Liver (tissue), 9 donors: Measurements from ENCODE around the gene CNIH1. TPM values are rescaled to one million over a fixed set of nuclear protein-coding genes. Genes with fewer than 3 reads are reported as not detected.

Experiments used
- DNase-seq: peaks from one replicate; pipeline ENCODE4 v3.0.0-alpha.2; 2017; ENCODE audit warnings: low spot score
- H3K27ac ChIP-seq, 2 donors: one replicate each; pipeline ENCODE4 v1.7.0; 2013; ENCODE audit warnings: inconsistent platforms in 2 of 2, low read length in 2 of 2, control low read depth in 1 of 2, low read depth in 1 of 2, mild to moderate bottlenecking in 1 of 2
- H3K27me3 ChIP-seq, 4 donors: one replicate each; pipeline versions ENCODE4 v1.6.1 to v1.7.0; 2013; ENCODE audit warnings: low read length in 3 of 4, inconsistent platforms in 1 of 4, mild to moderate bottlenecking in 1 of 4, moderate library complexity in 1 of 4; ENCODE audit not compliant: control insufficient read depth in 4 of 4, insufficient read depth in 4 of 4
- H3K36me3 ChIP-seq, 4 donors: one replicate each; pipeline versions ENCODE4 v1.6.1 to v1.7.0; 2013; ENCODE audit warnings: low read length in 3 of 4, mild to moderate bottlenecking in 3 of 4, low read depth in 1 of 4, moderate library complexity in 1 of 4; ENCODE audit not compliant: control insufficient read depth in 4 of 4, insufficient read depth in 3 of 4
- H3K4me1 ChIP-seq, 4 donors: one replicate each; pipeline versions ENCODE4 v1.6.1 to v1.7.0; 2013; ENCODE audit warnings: low read length in 3 of 4, mild to moderate bottlenecking in 3 of 4, moderate library complexity in 1 of 4; ENCODE audit not compliant: control insufficient read depth in 4 of 4, insufficient read depth in 4 of 4
- H3K4me3 ChIP-seq, 3 donors: one replicate each; pipeline versions ENCODE4 v1.6.1 to v1.7.0; 2013; ENCODE audit warnings: low read length in 3 of 3, control low read depth in 1 of 3, low read depth in 1 of 3, mild to moderate bottlenecking in 1 of 3
- H3K9ac ChIP-seq, 2 donors: one replicate each; pipeline ENCODE4 v1.7.0; 2013; ENCODE audit warnings: low read length in 2 of 2, mild to moderate bottlenecking in 2 of 2, moderate library complexity in 2 of 2, control low read depth in 1 of 2, low read depth in 1 of 2
- H3K9me3 ChIP-seq, 4 donors: one replicate each; pipeline versions ENCODE4 v1.6.1 to v1.7.0; 2013; ENCODE audit warnings: low read length in 3 of 4; ENCODE audit not compliant: control insufficient read depth in 4 of 4
- ATF3 ChIP-seq: IDR thresholded peaks from 2 replicates; pipeline ENCODE4 v1.6.1; 2016; ENCODE audit warnings: antibody characterized with exemption
- CTCF ChIP-seq: fragments of 150-350 bp; IDR thresholded peaks from 2 replicates; pipeline ENCODE4 v1.5.1; 2017; ENCODE audit warnings: improper control_type of control experiment, low read depth, low read length; ENCODE audit not compliant: missing input control
- EGR1 ChIP-seq, 2 donors: IDR thresholded peaks; 2 replicates each; pipeline ENCODE4 v1.6.1; 2016 to 2018; ENCODE audit warnings: antibody characterized with exemption in 2 of 2, low read depth in 2 of 2
- FOXA1 ChIP-seq: IDR thresholded peaks from 2 replicates; pipeline ENCODE4 v1.6.1; 2016; ENCODE audit warnings: antibody characterized with exemption
- FOXA2 ChIP-seq: IDR thresholded peaks from 2 replicates; pipeline ENCODE4 v1.6.1; 2016; ENCODE audit warnings: antibody characterized with exemption
- GABPA ChIP-seq, 2 donors: IDR thresholded peaks in 1 of 2; conservative IDR thresholded peaks in 1 of 2; 2 replicates each; pipeline ENCODE4 v1.6.1; 2016; ENCODE audit warnings: antibody characterized with exemption in 2 of 2, mild to moderate bottlenecking in 1 of 2, moderate library complexity in 1 of 2
- HNF4A ChIP-seq, 2 donors: conservative IDR thresholded peaks; 2 replicates each; pipeline ENCODE4 v1.6.1; 2016; ENCODE audit warnings: antibody characterized with exemption in 2 of 2, mild to moderate bottlenecking in 2 of 2
- HNF4G ChIP-seq: IDR thresholded peaks from 2 replicates; pipeline ENCODE4 v1.6.1; 2016; ENCODE audit warnings: antibody characterized with exemption
- JUND ChIP-seq, 2 donors: IDR thresholded peaks; 2 replicates each; pipeline ENCODE4 v1.6.1; 2016; ENCODE audit warnings: antibody characterized with exemption in 2 of 2
- MAX ChIP-seq: IDR thresholded peaks from 2 replicates; pipeline ENCODE4 v1.6.1; 2016; ENCODE audit warnings: antibody characterized with exemption
- NR2F2 ChIP-seq: IDR thresholded peaks from 2 replicates; pipeline ENCODE4 v1.6.1; 2016; ENCODE audit warnings: antibody characterized with exemption
- RAD21 ChIP-seq, 2 donors: IDR thresholded peaks; 2 replicates each; pipeline ENCODE4 v1.6.1; 2016; ENCODE audit warnings: antibody characterized with exemption in 2 of 2, mild to moderate bottlenecking in 2 of 2
- REST ChIP-seq: IDR thresholded peaks from 2 replicates; pipeline ENCODE4 v1.6.1; 2016; ENCODE audit warnings: antibody characterized with exemption, mild to moderate bottlenecking
- RXRA ChIP-seq, 2 donors: IDR thresholded peaks; 2 replicates each; pipeline ENCODE4 v1.6.1; 2017 to 2018; ENCODE audit warnings: antibody characterized with exemption in 2 of 2, mild to moderate bottlenecking in 1 of 2
- SP1 ChIP-seq: IDR thresholded peaks from 2 replicates; pipeline ENCODE4 v1.6.1; 2018; ENCODE audit warnings: antibody characterized with exemption, mild to moderate bottlenecking
- TAF1 ChIP-seq: conservative IDR thresholded peaks from 2 replicates; pipeline ENCODE4 v1.6.1; 2016; ENCODE audit warnings: antibody characterized with exemption, mild to moderate bottlenecking
- YY1 ChIP-seq: IDR thresholded peaks from 2 replicates; pipeline ENCODE4 v1.6.1; 2016; ENCODE audit warnings: antibody characterized with exemption, mild to moderate bottlenecking
- ZBTB33 ChIP-seq: IDR thresholded peaks from 2 replicates; pipeline ENCODE4 v1.6.1; 2016; ENCODE audit warnings: antibody characterized with exemption
- WGBS: extraction: QIAGEN DNeasy Blood & Tissue Kit; methylation state at CpG from one replicate; pipeline ENCODE4 v1.1.7; 2013; 5-methylcytosine and 5-hydroxymethylcytosine counted together
- polyA plus RNA-seq, 2 donors: library from polyadenylated mRNA; stranded (reverse) in 1 of 2; unstranded in 1 of 2; fragments of 200-250 nt in 1 of 2; fragments of >200 nt in 1 of 2; fragmentation: Nextera tagmentation in 1 of 2; extraction: Ambion mirVana in 1 of 2; gene quantifications; one replicate each; pipeline versions ENCODE4 v1.2.1 to v1.2.3, GENCODE V29; 2013 to 2015
- total RNA-seq, 2 donors: library from RNA; depleted of rRNA; stranded (reverse); fragments of >200 nt; gene quantifications; one replicate each; pipeline ENCODE4 v1.2.3, GENCODE V29; 2014
- donor health status: healthy.
- donor health status: healthy.
- donor health status: healthy.
- donor health status: healthy.
- donor health status: healthy.

The CNIH1 gene
- total and polyA plus RNA-seq, 4 donors = 33.9 to 193 (median 116) TPM

GRCh38 chr14:54444681-54445080, 3.5 kb upstream of the CNIH1 start:
- DNase-seq = no peak
- no peak overlapping the region for H3K27ac ChIP-seq
- H3K4me3 ChIP-seq = no peak overlapping the region
- no peaks in the 10 kb centered on the region for H3K36me3 ChIP-seq
- peaks cover 0 to 15% (median 8%) of the 10 kb centered on the region in 4 donors for H3K4me1 ChIP-seq
- no peaks in the 10 kb centered on the region for H3K9me3 ChIP-seq
- no peaks in the 10 kb centered on the region for H3K27me3 ChIP-seq
- WGBS = 96% methylated on average over 7 of the region's 7 CpGs
- TF ChIP-seq RXRA (IDR thresholded peaks at IDR 0.05) = no peak
- TF ChIP-seq YY1 = no peak
- no peak for TF ChIP-seq FOXA2
- TF ChIP-seq RAD21 (IDR thresholded peaks at IDR 0.05) = no peak
- TF ChIP-seq REST = no peak
- TF ChIP-seq SP1 = no peak
- no peak for TF ChIP-seq MAX
- no peak for TF ChIP-seq CTCF
- no peak for TF ChIP-seq FOXA1
- no peak for TF ChIP-seq ZBTB33
- no peak for TF ChIP-seq NR2F2
- no peak for TF ChIP-seq TAF1
- no peak for TF ChIP-seq GABPA (IDR thresholded peaks at IDR 0.05 in 1 of 2, conservative IDR thresholded peaks at IDR 0.05 in 1 of 2)
- TF ChIP-seq HNF4A (conservative IDR thresholded peaks at IDR 0.05) = no peak
- TF ChIP-seq ATF3 = no peak
- TF ChIP-seq EGR1 (IDR thresholded peaks at IDR 0.05; ENCODE audit: low read depth in 2 of 2) = no peak
- no peak for TF ChIP-seq JUND (IDR thresholded peaks at IDR 0.05)
- H3K9ac ChIP-seq = no peak overlapping the region

- H3K4me3 ChIP-seq = no peak overlapping the region
- DNase-seq = no peak
- TF ChIP-seq HNF4A (conservative IDR thresholded peaks at IDR 0.05) (no peak), GABPA (IDR thresholded peaks at IDR 0.05 in 1 of 2, conservative IDR thresholded peaks at IDR 0.05 in 1 of 2) (no peak), MAX (no peak), RXRA (IDR thresholded peaks at IDR 0.05) (no peak), JUND (IDR thresholded peaks at IDR 0.05) (no peak), HNF4G (no peak), NR2F2 (no peak), TAF1 (no peak), REST (no peak), CTCF (no peak)
- H3K27ac ChIP-seq = no peak overlapping the region
- peaks cover 3 to 20% (median 10%) of the 10 kb centered on the region in 4 donors for H3K4me1 ChIP-seq
- no peaks in the 10 kb centered on the region for H3K36me3 ChIP-seq
- no peak overlapping the region for H3K9ac ChIP-seq
- WGBS = 96% methylated on average over 18 of the region's 18 CpGs
- H3K9me3 ChIP-seq = no peaks in the 10 kb centered on the region
- H3K27me3 ChIP-seq = no peaks in the 10 kb centered on the region
Observed at GRCh38 chr14:54443981-54444380, 2.8 kb upstream of the CNIH1 start.
